Measurements from ENCODE around the gene SNHG17.
"Not testable (repeated sequence)": the region's sequence is repeated elsewhere in the genome, so short reads cannot be mapped to it uniquely, and the experiment has no call there.

Gene SNHG17

DNA sequence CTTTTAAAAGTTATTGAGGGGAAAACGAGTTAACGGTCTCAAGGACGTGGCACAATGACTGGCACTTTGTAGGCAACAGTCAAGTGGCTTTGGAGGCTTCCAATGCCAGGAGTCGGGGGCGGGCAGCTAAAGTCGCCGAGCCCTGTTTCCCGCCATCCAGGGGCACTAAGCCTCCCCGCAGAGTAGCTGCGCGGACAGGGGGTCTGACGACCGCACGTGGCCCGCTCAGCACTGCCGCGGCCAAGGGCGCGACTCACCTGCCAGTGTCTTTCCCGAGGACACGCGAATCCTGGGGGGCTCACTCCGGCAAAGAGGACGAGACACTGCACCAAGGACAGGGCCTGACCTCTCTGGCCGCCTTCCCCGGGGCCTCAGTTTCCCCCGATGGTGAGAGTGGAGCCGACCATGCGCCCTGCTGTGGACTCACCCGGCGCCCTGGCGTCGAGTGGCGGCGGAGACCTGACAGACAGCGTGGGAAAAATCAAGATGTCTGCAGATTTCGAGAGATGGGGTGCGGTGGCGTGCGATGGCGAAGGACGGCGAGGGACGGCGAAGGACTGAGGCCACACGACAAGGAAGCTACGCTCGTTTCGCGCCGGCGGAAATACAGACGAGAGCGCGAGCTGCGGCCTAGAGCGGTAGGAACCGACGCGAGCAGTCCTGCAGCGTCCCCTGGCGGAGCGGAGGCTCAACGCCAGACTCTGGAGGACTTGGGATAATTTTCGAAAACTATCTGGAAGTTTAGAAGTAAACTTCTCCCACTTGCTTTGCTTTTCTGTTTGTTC is at the start of gene SNHG17:
Gene SNHG17, minus strand, starts transcription at position 559 of the 785 bp plus-strand sequence.
- DNase-seq, result peak; percentile 86

DNA sequence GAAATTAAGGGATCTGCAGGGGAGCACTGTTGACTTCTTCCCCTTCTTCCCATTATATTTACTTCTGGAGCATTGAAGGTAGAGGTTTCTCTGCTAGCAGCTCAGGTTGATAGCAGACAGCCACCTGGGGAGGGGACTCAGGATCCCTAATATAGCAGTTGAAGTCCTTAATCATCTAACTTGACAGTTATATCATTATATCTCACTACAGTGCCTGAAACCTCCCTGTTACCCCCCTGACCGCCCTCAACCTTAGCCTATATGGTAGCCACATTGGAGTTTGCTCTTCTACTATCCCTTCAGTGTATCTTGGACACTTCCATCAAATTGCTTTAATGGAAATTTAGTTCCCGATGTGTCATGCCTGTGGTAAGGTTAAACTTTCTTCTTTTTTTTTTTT is 44.5 kb upstream of the SNHG17 start:
- DNase-seq, result no peak

DNA sequence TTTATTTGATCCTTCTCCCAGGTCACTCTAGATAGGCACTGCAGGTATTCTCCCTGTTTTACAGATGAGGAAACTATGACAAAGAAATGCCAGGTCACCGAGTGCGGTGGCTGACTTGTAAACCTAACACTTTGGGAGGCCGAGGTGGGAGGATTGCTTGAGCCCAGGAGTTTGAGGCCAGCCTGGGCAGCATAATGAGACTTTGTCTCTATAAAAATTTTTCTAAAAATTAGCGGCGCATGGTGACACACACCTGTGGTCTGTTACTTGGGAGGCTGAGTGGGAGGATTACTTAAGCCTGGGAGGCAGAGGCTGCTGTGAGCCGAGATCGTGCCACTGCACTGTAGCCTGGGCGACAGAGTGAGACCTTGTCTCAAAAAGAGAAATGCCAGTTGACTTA is 42.6 kb upstream of the SNHG17 start:
- no peak for DNase-seq

DNA sequence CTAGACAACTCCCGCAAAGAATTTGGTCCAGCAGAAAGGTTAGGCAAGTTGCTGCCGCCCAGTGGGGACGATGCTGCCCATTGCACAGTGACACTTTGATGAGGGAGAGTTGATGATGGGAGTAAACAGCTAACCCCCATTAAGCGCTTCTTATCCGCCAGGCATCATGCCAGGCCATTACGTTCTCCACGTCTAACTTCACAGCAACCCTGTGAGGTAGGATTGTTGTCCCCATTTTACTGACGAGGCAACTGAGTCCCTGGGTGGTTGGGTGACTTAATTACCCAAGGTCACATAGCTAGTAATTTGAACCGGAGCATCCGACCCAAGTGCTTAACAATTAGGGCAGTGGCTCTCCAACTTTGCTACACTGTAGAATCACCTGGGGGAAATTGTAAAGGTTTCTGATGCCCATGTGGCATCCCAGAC is 38.3 kb upstream of the SNHG17 start:
- DNase-seq, result no peak

DNA sequence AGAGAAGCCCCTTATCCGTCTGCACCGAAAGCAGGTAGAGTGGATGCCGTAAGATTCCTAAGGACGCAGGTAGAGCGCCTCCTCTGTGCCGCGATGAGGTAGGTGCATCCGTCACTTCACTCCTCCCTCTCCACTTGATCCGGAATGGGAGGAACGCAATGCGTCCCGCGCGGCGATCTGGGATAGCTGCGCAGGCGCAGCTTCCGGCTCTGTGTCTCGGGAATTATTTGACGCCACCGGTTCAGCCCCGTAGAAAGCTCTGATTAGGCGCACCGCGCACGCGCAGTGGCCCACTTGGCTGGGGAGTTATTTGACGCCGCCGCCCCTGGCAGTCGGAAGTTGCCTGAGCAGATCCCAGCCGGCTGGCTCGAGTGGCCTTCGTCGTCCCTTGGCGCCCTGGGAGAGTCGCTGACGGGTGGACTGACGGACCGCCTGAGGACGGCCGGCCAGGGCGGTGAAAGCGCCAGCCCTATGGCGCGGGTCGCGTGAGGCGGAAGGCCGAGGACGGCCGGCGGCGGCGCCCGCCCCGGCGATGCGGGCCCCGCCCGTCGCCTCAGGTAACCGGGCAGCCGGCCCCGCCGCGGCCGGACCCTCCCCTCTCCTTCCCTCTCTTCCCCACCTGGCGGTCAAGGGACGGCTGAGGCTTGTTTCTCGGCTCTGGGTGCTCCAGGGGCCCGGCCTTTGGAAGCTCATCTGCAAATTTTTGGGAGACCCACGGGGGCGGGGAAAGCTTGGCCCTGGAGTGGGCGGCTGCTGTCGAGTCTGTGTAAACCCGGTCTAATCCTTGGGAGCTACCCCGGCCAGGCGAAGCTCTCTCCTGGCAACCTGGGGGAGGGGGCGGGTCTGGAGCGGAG is 37.6 kb upstream of the SNHG17 start, which contains the start of gene RALGAPB:
Gene RALGAPB, plus strand, starts transcription at position 331 of the 854 bp plus-strand sequence. CDS start 15,590 bp downstream, outside the sequence.
- DNase-seq, result peak; percentile 95

DNA sequence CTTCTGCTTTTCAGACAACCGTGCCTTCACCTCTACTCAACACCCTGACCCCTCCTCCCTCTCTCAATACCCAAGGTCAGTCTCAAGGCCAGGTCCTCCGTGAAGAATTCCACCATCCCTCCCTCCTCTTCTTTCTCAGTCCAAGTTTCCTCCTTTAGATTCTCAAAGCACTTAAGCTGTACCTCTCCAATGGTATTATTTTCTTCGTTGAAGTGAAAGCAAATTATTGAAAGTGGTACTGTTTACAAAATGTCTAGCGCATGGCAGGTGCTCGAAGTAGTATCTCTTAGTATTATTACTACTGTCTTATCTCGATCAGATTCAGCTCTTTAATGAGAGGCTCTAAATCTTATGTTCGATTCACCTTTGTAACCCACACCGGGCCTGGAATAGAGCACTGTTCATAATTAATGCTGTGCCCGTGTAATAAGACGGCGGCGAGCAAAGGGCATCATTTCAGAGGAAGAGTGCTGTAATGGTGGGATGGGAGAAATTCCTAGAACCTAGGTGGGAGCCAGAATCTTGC is 36.9 kb upstream of the SNHG17 start:
- DNase-seq, result no peak

DNA sequence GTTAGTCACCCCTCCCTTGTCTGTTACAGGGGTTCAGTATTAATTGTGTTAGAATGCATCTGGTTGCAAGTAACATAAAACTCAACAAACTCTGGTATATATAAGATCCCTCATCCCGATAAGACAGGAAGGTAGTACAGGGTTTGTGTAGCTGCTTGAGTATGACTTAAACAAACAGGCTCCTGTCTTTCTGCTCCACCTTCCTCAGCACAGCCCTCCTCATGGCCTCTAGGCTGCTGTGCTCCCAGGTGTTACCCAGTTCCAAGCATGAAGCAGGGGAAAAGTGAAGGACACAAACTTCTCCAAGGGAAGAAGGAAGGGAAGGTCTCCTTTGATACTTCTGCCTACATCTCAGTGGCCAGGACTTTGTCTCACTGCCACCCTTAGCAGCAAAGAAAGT is 36.1 kb upstream of the SNHG17 start:
- no peak for DNase-seq

DNA sequence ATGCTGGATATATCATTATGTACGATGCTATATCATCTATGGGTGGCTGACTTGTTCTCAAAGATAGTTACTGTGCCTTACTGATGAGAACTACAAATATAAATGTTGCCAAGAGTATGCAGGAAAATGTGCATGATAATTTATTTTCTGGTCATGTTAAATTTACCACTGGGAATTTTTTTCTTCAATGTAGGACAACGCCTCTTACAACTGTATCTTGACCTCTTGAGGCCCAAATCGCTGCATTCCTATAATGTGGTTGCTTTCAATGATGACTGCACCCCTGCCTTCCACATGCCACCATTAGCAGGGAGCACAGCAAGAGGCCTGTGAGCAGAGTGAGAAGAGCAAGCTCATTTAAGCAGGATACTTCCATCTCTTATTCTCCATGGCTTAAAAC is 31.9 kb upstream of the SNHG17 start:
- no peak for DNase-seq

DNA sequence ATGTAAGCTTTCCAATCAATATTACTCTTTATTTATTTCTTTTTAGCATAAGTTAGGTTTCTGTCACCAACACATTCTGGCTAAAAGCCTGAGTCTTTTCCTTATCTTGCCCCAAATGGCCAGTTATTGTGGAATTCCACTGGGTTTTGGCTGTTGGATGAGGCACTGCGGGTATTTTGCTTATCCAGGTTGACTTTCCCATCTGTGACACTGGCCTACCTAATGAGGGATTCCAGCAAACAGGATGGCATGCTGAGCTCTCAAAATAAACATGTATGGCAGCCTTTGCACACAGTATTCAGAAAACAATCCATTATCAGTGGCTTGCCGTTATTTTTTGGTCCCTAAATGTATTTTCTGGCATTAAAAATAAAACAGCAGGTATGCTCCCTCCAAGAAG is 31.0 kb upstream of the SNHG17 start:
- no peak for DNase-seq

DNA sequence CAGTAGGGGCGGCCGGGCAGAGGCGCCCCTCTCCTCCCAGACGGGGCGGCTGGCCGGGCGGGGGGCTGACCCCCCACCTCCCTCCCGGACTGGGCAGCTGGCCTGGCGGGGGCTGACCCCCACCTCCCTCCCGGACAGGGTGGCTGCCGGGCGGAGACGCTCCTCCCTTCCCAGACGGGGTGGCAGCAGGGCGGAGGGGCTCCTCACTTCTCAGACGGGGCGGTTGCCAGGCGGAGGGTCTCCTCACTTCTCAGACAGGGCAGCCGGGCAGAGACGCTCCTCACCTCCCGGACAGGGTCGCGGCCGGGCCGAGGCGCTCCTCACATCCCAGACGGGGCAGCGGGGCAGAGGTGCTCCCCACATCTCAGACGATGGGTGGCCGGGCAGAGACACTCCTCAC is 26.4 kb upstream of the SNHG17 start:
- DNase-seq, result not testable (repeated sequence)

DNA sequence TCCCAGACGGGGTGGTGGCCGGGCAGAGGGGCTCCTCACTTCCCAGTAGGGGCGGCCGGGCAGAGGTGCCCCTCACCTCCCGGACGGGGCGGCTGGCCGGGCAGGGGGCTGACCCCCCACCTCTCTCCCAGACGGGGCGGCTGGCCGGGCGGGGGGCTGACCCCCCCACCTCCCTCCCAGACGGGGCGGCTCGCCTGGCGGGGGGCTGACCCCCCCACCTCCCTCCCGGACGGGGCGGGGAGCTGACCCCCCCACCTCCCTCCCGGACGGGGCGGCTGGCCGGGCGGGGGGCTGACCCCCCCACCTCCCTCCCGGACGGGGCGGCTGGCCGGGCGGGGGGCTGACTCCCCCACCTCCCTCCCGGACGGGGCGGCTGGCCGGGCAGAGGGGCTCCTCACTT is 26.0 kb upstream of the SNHG17 start:
- DNase-seq, result not testable (repeated sequence)

DNA sequence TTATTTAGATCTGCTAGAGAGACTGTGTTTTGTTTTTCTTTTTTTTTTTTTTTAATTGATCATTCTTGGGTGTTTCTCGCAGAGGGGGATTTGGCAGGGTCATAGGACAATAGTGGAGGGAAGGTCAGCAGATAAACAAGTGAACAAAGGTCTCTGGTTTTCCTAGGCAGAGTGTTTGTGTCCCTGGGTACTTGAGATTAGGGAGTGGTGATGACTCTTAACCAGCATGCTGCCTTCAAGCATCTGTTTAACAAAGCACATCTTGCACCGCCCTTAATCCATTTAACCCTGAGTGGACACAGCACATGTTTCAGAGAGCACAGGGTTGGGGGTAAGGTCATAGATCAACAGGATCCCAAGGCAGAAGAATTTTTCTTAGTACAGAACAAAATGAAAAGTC is 25.5 kb upstream of the SNHG17 start:
- DNase-seq, result not testable (repeated sequence)

DNA sequence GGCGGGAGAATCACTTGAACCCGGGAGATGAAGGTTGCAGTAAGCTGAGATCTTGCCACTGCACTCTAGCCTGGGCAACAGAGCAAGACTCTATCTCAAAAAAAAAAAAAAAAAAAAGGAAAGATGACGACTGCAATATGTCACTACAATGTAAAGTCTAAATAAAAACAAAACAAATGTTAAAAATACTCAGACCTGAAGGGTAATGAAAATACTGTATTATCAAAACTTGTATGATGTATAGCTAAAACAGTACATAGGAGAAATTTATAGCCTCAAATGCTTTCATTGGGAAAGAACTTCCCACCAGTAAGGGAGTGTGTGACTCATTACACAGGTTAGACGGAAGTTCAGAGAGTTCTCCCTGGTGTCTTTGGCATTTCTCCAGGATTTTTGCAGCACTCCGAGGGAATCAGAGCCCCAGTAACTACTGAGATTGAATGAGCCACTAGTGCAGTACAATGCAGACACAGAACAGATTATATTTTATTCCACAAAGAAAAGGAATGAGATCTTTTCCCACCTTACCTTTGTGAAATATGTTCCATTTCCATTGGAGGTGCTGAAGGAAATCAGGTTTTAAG is 25.0 kb upstream of the SNHG17 start:
- DNase-seq, result no peak

DNA sequence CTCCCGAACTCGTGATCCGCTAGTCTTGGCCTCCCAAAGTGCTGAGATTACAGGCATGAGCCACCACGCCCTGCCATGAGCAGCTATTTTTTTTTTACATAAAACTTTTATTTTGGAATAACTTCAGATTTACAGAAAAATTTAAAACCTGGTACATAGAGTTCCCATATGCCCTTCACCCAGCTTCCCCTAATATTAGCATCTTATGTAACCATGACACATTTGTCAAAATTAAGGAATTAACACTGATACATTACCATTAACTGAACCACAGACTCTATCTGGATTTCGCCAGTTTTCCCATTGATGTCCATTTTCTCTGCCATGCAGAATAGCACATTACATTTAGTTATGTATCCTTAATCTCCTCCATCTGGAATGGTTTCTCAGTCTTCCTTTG is 23.2 kb upstream of the SNHG17 start:
- no peak for DNase-seq

DNA sequence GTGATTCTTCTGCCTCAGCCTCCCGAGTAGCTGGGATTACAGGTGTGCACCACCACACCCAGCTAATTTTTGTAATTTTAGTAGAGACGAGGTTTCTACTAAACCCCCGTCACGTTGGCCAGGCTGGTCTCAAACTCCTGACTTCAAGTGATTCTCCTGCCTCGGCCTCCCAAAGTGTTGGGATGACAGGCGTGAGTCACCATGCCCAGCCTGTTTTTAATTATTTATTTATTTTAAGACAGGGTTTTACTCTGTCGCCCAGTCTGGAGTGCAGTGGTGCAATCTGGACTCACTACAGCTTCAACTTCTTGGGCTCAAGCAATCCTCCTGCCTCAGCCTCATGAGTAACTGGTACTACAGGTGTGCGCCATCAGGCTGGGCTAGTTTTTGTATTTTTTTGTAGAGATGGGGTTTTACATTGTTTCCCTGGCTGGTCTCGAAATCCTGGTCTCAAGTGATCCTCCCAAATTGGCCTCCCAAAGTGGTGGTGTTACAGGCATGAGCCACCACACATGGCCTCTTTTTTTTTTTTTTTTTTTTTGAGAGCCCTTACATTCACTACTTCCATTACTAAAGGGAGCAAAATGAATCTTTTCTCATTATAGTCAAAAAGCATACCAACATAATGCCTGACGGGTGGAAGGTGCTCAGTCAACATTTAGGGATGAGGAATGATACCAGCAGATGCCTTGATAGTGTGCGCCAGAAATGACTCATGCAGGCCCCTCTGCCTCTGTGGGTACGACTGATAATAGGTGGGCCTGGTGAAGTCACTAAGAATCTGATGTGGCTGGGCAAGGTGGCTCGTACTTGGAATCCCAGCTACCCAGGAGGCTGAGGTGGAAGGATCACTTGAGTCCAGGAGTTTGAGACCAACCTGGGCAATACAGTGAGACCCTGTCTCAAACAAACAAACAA is 19.7 kb upstream of the SNHG17 start:
- DNase-seq, result no peak

DNA sequence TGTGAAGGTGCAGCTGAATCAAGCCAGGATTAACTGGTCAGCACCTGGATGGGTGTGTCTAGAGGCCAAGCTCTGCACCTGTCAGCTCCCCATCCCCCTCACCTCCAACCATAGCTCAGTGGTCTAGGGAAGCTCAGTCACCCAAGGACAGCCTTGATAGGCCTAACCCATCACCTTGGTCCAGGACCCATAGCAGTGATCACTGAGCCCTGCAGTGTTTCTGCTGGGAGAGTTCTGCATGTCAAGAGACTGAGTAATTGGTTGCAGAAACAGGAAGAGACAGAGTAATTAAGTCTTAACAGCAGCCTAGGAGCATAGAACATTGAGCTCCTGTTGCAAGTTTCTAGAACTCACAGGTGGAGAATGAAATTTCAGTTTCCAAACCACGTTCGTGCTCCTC is 18.8 kb upstream of the SNHG17 start:
- DNase-seq, result no peak

DNA sequence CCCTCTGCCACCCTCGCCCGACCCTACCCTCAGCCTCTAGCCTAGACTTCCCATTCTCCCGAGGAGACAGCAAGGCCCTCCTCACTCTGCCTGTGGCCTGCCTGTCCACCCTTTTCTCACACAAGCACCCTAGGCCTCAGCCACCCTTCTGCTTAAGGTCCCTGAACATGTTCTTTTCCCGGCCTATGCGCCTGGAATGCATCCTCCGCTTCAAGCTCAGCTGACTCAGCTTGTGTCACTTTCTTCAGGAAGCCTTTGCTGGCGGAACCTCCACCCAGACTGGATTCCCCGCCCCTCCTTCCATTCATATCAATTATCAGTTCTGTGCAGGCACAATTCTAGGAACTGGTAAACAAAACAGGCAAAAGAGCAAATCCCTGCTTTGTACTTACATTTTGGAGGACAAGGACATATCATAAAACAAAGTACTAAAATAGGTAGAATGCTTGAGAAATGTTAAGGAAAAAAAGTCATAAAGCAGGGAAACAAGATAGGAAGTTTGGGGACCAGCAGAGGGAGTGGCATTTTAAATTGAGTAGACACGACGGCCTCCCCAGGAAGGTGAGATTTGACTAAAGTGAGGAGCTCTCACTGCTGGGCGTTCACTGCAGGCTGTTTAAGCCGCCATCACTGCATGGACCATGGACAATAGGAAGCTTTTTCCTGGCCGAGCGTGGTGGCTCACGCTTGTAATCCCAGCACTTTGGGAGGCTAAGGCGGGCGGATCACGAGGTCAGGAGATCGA is 17.9 kb upstream of the SNHG17 start:
- no peak for DNase-seq

DNA sequence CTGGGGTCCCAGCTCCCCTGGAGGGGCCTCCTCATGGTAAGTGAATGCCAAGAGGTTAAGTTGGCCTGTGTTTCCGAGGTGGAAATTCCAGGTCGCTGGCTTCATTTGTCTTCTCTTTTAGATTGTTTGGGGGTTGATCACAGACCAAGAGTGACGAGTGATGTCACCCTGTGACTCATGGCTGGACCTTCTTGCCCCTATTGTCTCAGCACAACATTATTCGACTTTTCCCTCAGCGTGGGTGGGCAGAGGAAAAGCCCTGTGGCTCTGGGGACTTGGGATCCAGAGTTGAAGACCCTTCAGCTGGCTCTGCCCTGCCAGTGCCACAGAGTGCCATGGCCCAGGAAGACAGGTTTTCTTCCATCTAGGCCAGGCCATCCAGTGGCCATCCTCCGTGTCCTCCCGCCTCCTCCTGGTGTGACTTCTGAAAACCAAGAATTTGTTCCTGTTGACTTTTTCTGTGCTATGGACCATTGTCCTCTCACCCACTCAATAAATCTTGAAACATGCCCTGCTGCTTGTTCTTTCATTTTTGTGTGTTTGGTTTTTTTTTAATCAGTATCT is 15.4 kb upstream of the SNHG17 start:
- no peak for DNase-seq

DNA sequence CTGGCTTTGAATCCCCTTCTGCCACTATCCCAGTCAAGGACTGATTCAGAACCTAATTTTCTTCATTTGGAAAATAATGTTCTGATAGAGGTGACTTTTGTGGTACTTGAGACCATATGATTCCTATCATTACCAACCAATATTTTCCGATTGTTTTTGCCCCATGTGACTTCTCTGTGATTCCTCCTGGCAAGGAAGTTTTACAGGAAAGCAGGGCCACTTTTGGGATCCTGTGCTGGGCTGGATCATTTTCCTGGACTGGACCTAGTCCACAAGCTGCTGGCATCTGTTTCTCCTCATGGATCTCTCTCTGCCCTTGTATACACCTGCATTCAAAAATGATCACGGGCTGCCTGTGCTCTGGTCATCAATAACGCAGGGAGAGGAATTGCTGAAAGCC is 13.9 kb upstream of the SNHG17 start:
- no peak for DNase-seq

DNA sequence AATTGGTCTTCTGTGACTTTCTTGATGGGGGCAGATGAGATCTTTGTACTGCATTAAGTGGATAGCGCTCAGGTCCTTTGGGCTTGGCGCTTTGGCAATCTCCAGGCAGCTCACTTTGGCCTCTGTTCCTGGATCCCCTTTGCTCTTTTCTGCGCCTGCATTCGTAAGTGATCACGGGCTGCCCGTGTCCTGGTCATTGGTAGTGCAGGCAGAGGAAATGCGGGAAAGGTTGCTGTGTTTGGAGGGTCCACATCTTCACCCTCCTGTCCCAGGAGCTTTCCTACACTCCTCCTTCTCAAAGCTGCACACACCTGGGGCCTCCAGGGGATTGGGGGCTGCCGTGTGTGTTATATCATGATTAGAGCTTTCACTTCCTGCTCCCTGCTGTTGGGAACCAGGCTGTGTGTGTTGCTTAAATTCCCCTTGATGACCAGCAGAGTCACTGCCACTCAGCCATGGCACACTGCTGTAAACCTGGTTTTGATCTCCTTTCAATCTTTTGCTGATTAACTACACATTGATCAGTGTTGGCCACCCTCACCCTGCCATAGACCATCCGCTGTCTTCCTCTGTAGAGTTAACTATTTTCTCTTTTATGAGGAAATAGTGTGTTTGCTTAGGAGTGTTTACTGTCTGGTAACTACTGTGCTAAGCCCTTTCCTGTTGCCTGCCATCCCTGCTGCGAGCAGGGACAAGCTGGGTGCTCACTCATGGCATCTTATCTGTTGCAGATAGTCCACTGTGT is 13.0 kb upstream of the SNHG17 start:
- no peak for DNase-seq

All from stimulated activated naive CD4-positive, alpha-beta T cell treated with Interleukin-2 at 50 U/mL for 16 hours (primary cell).